Caco-2 (cell line): Measurements from ENCODE around the gene EXT2. TPM values are rescaled to one million over a fixed set of nuclear protein-coding genes. Genes with fewer than 3 reads are reported as not detected.

Source experiments
- BruUV-seq: library from RNA; stranded (reverse); fragments of 400-500 nt; replicated peaks from 2 replicates; lab custom pipeline; 2021; lab: Mats Ljungman, UMichigan
- CTCF ChIA-PET: fragments of 300-600 bp; sonication (Branson Sonifier 250); formaldehyde crosslinking; loops from one replicate; lab custom pipeline; 2022; ENCODE audit warnings: antibody characterized with exemption; lab: Charles Lee
- POLR2A ChIA-PET: fragments of 300-600 bp; sonication (Branson Sonifier 250); formaldehyde crosslinking; loops from one replicate; lab custom pipeline; 2022; ENCODE audit warnings: antibody characterized with exemption; lab: Charles Lee
- DNase-seq, 2 experiments: peaks; one replicate each; pipeline versions ENCODE4 v3.0.0 to v3.0.0-alpha.2; 2020 to 2022
- H3K27me3 ChIP-seq: replicated peaks from 2 replicates; pipeline ENCODE4 v1.6.0; 2011; ENCODE audit warnings: low read length; ENCODE audit not compliant: control insufficient read depth, insufficient read depth
- H3K36me3 ChIP-seq: 2 replicates; pipeline ENCODE4 v1.5.1; 2011; ENCODE audit warnings: low read length; ENCODE audit not compliant: control insufficient read depth, insufficient read depth
- H3K4me1 ChIP-seq: fragments of 250-450 bp; sonication (Bioruptor Pico); 2 replicates; pipeline ENCODE4 v1.5.1; 2020; ENCODE audit warnings: mild to moderate bottlenecking
- H3K4me3 ChIP-seq: 2 replicates; pipeline ENCODE4 v1.5.1; 2011; ENCODE audit warnings: low read depth, mild to moderate bottlenecking, control low read depth, low read length
- H3K9me3 ChIP-seq: fragments of 250-450 bp; sonication (Bioruptor Pico); 2 replicates; pipeline ENCODE4 v1.5.1; 2020; ENCODE audit warnings: mild to moderate bottlenecking, moderate library complexity
- H3K27ac Mint-ChIP-seq: one replicate; pipeline ENCODE4 v1.8.0; 2022; ENCODE audit warnings: mixed read lengths; ENCODE audit not compliant: unreplicated experiment
- H3K27me3 Mint-ChIP-seq: one replicate; pipeline ENCODE4 v1.8.0; 2022; ENCODE audit warnings: mixed read lengths; ENCODE audit not compliant: insufficient read depth, unreplicated experiment
- H3K36me3 Mint-ChIP-seq: one replicate; pipeline ENCODE4 v1.8.0; 2022; ENCODE audit warnings: mild to moderate bottlenecking, mixed read lengths; ENCODE audit not compliant: insufficient read depth, unreplicated experiment
- H3K4me1 Mint-ChIP-seq: one replicate; pipeline ENCODE4 v1.8.0; 2022; ENCODE audit warnings: low read depth, mixed read lengths; ENCODE audit not compliant: unreplicated experiment
- H3K4me3 Mint-ChIP-seq: one replicate; pipeline ENCODE4 v1.8.0; 2022; ENCODE audit warnings: mild to moderate bottlenecking, moderate library complexity, mixed read lengths; ENCODE audit not compliant: unreplicated experiment
- H3K9me3 Mint-ChIP-seq: one replicate; pipeline ENCODE4 v1.8.0; 2022; ENCODE audit warnings: mixed read lengths; ENCODE audit not compliant: unreplicated experiment
- intact Hi-C: fragments of 100-400 bp; cut with micrococcal nuclease; formaldehyde crosslinking; loops from one replicate; pipeline ENCODE4 v1.10.0; 2022; ENCODE audit not compliant: unreplicated experiment
- total RNA-seq: library from RNA; stranded (reverse); gene quantifications from 2 replicates; pipeline ENCODE4 v1.2.3, GENCODE V29; 2022
- TF ChIP-seq, protein P1 (sequence below), 2 experiments: fragments of 200-600 bp in 1 of 2; IDR thresholded peaks; 1 replicate in 1 of 2; 2 replicates in 1 of 2; pipeline versions ENCODE4 v1.5.1 to v1.8.0; 2011 to 2022; ENCODE audit warnings: antibody characterized with exemption in 1 of 2, control low read depth in 1 of 2, inconsistent platforms in 1 of 2, low read depth in 1 of 2, low read length in 1 of 2, mild to moderate bottlenecking in 1 of 2, moderate library complexity in 1 of 2; ENCODE audit not compliant: insufficient read depth in 1 of 2, severe bottlenecking in 1 of 2, unreplicated experiment in 1 of 2

The EXT2 gene
- total RNA-seq, 1 experiment from 2014 or later, result 83.3 TPM

DNA sequence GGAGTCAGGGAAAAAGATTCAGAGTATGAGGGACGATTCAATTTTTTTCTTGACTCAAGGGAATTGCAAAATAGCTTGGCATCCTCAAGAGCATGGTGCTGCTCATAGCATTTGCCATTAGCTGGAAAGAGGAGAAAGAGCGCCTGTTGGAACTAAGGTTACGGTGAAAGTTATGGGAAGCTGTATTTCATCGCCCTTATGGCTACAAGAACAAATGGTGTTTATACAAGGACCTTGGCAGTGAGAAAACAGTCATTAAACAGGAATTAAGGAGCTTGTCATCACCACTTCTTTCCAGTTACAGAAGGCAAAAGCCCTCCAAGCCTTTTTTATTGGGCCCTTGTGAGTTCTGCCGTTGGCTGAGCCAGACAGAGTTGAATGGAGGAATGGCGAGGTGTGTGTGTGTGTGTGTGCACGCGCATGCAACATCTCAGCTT, 140.3 kb downstream of the EXT2 start:
- no peaks in the 10 kb centered on the region for H3K4me1 ChIP-seq
- intact Hi-C loops, result no loop called here
- no peaks in the 10 kb centered on the region for H3K9me3 ChIP-seq
- H3K27ac Mint-ChIP-seq, result no peak overlapping the region
- H3K4me3 Mint-ChIP-seq, result no peak overlapping the region
- H3K36me3 ChIP-seq, result no peaks in the 10 kb centered on the region
- H3K9me3 Mint-ChIP-seq, result no peaks in the 10 kb centered on the region
- ChIA-PET POLR2A (no interaction called here), CTCF (no interaction called here)
- no peaks in the 10 kb centered on the region for H3K27me3 ChIP-seq
- no peak overlapping the region for H3K4me3 ChIP-seq
- BruUV-seq, result no TSS peak
- DNase-seq, result no peak
- no peaks in the 10 kb centered on the region for H3K4me1 Mint-ChIP-seq
- no peaks in the 10 kb centered on the region for H3K27me3 Mint-ChIP-seq
- TF ChIP-seq, protein P1, sequence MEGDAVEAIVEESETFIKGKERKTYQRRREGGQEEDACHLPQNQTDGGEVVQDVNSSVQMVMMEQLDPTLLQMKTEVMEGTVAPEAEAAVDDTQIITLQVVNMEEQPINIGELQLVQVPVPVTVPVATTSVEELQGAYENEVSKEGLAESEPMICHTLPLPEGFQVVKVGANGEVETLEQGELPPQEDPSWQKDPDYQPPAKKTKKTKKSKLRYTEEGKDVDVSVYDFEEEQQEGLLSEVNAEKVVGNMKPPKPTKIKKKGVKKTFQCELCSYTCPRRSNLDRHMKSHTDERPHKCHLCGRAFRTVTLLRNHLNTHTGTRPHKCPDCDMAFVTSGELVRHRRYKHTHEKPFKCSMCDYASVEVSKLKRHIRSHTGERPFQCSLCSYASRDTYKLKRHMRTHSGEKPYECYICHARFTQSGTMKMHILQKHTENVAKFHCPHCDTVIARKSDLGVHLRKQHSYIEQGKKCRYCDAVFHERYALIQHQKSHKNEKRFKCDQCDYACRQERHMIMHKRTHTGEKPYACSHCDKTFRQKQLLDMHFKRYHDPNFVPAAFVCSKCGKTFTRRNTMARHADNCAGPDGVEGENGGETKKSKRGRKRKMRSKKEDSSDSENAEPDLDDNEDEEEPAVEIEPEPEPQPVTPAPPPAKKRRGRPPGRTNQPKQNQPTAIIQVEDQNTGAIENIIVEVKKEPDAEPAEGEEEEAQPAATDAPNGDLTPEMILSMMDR (IDR thresholded peaks at IDR 0.05; ENCODE audit: insufficient read depth in 1 of 2, low read depth in 1 of 2, low read length in 1 of 2, severe bottlenecking in 1 of 2, unreplicated experiment in 1 of 2), result no peak
- peaks cover 5% of the 10 kb centered on the region for H3K36me3 Mint-ChIP-seq

DNA sequence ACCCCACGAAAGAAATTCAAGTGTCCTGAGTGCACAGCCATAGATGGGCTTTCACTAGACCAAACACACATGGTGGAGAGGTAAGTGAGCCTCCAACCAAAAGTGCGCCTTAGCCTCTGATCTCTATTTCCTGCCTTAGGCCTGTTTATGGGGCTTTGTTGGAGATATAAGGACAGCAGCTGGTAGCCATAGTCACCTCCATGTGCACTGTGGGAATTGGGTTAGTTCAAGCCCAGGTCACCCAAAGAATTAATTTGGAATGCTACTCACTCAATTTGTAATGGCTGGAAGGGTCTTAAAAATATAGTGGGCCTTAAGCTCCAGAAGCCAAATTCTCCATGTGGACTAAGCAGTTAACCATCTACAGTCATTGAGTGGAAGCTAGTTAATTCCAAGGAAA, 140.8 kb downstream of the EXT2 start:
- no peaks in the 10 kb centered on the region for H3K9me3 Mint-ChIP-seq
- Histone ChIP-seq H3K4me1 (peaks cover under 1% of the 10 kb centered on the region; the same call in 1 of the 2 replicates), H3K27me3 (no peaks in the 10 kb centered on the region), H3K9me3 (no peaks in the 10 kb centered on the region), H3K4me3 (no peak overlapping the region), H3K36me3 (no peaks in the 10 kb centered on the region)
- TF ChIP-seq, protein P1 (IDR thresholded peaks at IDR 0.05; ENCODE audit: insufficient read depth in 1 of 2, low read depth in 1 of 2, low read length in 1 of 2, severe bottlenecking in 1 of 2, unreplicated experiment in 1 of 2), result no peak
- no peak overlapping the region for H3K27ac Mint-ChIP-seq
- no peaks in the 10 kb centered on the region for H3K27me3 Mint-ChIP-seq
- BruUV-seq, result no TSS peak
- no peak for DNase-seq
- POLR2A ChIA-PET, result no interaction called here
- no peak overlapping the region for H3K4me3 Mint-ChIP-seq
- CTCF ChIA-PET, result no interaction called here
- H3K4me1 Mint-ChIP-seq, result no peaks in the 10 kb centered on the region
- H3K36me3 Mint-ChIP-seq, result peaks cover 5% of the 10 kb centered on the region
- intact Hi-C loops, result no loop called here

DNA sequence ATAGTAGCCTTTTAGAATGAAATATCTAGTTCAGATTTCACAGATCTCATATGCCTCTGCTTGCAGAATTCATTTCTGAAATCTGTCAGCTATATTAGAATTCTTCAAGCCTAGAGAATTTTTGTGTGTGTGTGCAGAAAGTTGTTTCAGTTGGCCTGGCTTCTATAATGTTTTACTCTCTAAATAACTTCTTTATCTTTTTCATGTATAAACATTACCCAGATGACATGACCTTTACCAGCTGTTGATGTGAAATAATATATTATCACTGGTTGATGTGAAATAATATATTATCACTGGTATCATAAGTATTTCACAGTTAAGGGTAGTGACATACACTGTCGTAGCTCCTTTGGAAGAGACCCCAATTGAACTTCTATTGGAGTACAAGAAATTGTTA, 141.7 kb downstream of the EXT2 start:
- Mint-ChIP-seq H3K27ac (no peak overlapping the region), H3K27me3 (no peaks in the 10 kb centered on the region), H3K4me1 (peaks cover 3% of the 10 kb centered on the region), H3K4me3 (no peak overlapping the region), H3K36me3 (peaks cover 5% of the 10 kb centered on the region), H3K9me3 (no peaks in the 10 kb centered on the region)
- ChIA-PET POLR2A (no interaction called here), CTCF (interaction anchor here (0.5 kb wide), 1 partner anchor 74 kb away, joined by 3 read pairs; no protein-coding TSS in a partner anchor)
- H3K4me3 ChIP-seq, result no peak overlapping the region
- no peaks in the 10 kb centered on the region for H3K27me3 ChIP-seq
- BruUV-seq, result no TSS peak
- intact Hi-C loops, result no loop called here
- peaks cover 9% of the 10 kb centered on the region for H3K4me1 ChIP-seq
- H3K36me3 ChIP-seq, result no peaks in the 10 kb centered on the region
- TF ChIP-seq, protein P1 (IDR thresholded peaks at IDR 0.05; ENCODE audit: insufficient read depth in 1 of 2, low read depth in 1 of 2, low read length in 1 of 2, severe bottlenecking in 1 of 2, unreplicated experiment in 1 of 2), result no peak
- no peak for DNase-seq
- no peaks in the 10 kb centered on the region for H3K9me3 ChIP-seq
